ENCODE measurements around the gene AGBL3.

Gene AGBL3

GRCh38 chr7:135083005-135083404, 96.7 kb downstream of the AGBL3 start:
- no peak overlapping the region for H3K4me3 ChIP-seq (ENCODE audit: low read depth, low read length)
- TF ChIP-seq POLR2A (IDR thresholded peaks at IDR 0.05; ENCODE audit: extremely low read depth, insufficient read length), result no peak
- TF ChIP-seq MAX (IDR thresholded peaks at IDR 0.05; ENCODE audit: low read depth, low read length), result no peak
- TF ChIP-seq CTCF (IDR thresholded peaks at IDR 0.05; ENCODE audit: low read depth, low read length), result no peak
- no peak for TF ChIP-seq MYC (IDR thresholded peaks at IDR 0.05; ENCODE audit: low read depth, low read length)
- DNase-seq (ENCODE audit: low read depth), result no peak

GRCh38 chr7:135088566-135088965, 102.3 kb downstream of the AGBL3 start:
- H3K4me3 ChIP-seq (ENCODE audit: low read depth, low read length), result no peak overlapping the region
- DNase-seq (ENCODE audit: low read depth), result no peak
- TF ChIP-seq MAX (IDR thresholded peaks at IDR 0.05; ENCODE audit: low read depth, low read length), result no peak

- TF ChIP-seq MYC (IDR thresholded peaks at IDR 0.05; ENCODE audit: low read depth, low read length) (no peak), CTCF (IDR thresholded peaks at IDR 0.05; ENCODE audit: low read depth, low read length) (no peak), MAX (IDR thresholded peaks at IDR 0.05; ENCODE audit: low read depth, low read length) (no peak), POLR2A (IDR thresholded peaks at IDR 0.05; ENCODE audit: extremely low read depth, insufficient read length) (no peak)
- no peak for DNase-seq (ENCODE audit: low read depth)
- no peak overlapping the region for H3K4me3 ChIP-seq (ENCODE audit: low read depth, low read length)
These were observed 105.4 kb downstream of the AGBL3 start for GRCh38 chr7:135091717-135092116.

GRCh38 chr7:135094472-135095237, 108.3 kb downstream of the AGBL3 start:
- no peak for DNase-seq (ENCODE audit: low read depth)
- no peak overlapping the region for H3K4me3 ChIP-seq (ENCODE audit: low read depth, low read length)
- TF ChIP-seq POLR2A (IDR thresholded peaks at IDR 0.05; ENCODE audit: extremely low read depth, insufficient read length), result no peak
- TF ChIP-seq MYC (IDR thresholded peaks at IDR 0.05; ENCODE audit: low read depth, low read length), result no peak
- no peak for TF ChIP-seq MAX (IDR thresholded peaks at IDR 0.05; ENCODE audit: low read depth, low read length)
- no peak for TF ChIP-seq CTCF (IDR thresholded peaks at IDR 0.05; ENCODE audit: low read depth, low read length)

GRCh38 chr7:135095450-135095849, 109.1 kb downstream of the AGBL3 start:
- no peak for DNase-seq (ENCODE audit: low read depth)
- TF ChIP-seq MYC (IDR thresholded peaks at IDR 0.05; ENCODE audit: low read depth, low read length), result no peak
- TF ChIP-seq POLR2A (IDR thresholded peaks at IDR 0.05; ENCODE audit: extremely low read depth, insufficient read length), result no peak
- TF ChIP-seq MAX (IDR thresholded peaks at IDR 0.05; ENCODE audit: low read depth, low read length), result no peak
- TF ChIP-seq CTCF (IDR thresholded peaks at IDR 0.05; ENCODE audit: low read depth, low read length), result no peak
- no peak overlapping the region for H3K4me3 ChIP-seq (ENCODE audit: low read depth, low read length)

GRCh38 chr7:135098391-135098790, 112.1 kb downstream of the AGBL3 start:
- no peak overlapping the region for H3K4me3 ChIP-seq (ENCODE audit: low read depth, low read length)
- DNase-seq (ENCODE audit: low read depth), result no peak
- TF ChIP-seq MAX (IDR thresholded peaks at IDR 0.05; ENCODE audit: low read depth, low read length) (no peak), MYC (IDR thresholded peaks at IDR 0.05; ENCODE audit: low read depth, low read length) (no peak), CTCF (IDR thresholded peaks at IDR 0.05; ENCODE audit: low read depth, low read length) (no peak), POLR2A (IDR thresholded peaks at IDR 0.05; ENCODE audit: extremely low read depth, insufficient read length) (no peak)

Data from NB4 (cell line).